Ishikawa (cell line): ENCODE measurements around the gene FAM186B.

Source experiments
- CEBPB ChIP-seq: IDR thresholded peaks from 2 replicates; pipeline ENCODE4 v1.6.1; 2012
- CREB1 ChIP-seq: IDR thresholded peaks from 2 replicates; pipeline ENCODE4 v1.6.1; 2012; ENCODE audit warnings: low read depth
- EGR1 ChIP-seq: IDR thresholded peaks from 2 replicates; pipeline ENCODE4 v1.6.1; 2012
- EP300 ChIP-seq: IDR thresholded peaks from 2 replicates; pipeline ENCODE4 v1.6.1; 2012; ENCODE audit warnings: borderline replicate concordance
- MAX ChIP-seq: IDR thresholded peaks from 2 replicates; pipeline ENCODE4 v1.6.1; 2012
- NFIC ChIP-seq: IDR thresholded peaks from 2 replicates; pipeline ENCODE4 v1.6.1; 2012
- RAD21 ChIP-seq: IDR thresholded peaks from 2 replicates; pipeline ENCODE4 v1.6.1; 2012; ENCODE audit warnings: low read depth
- REST ChIP-seq: IDR thresholded peaks from 2 replicates; pipeline ENCODE4 v1.6.1; 2012; ENCODE audit warnings: low read depth, mild to moderate bottlenecking
- TAF1 ChIP-seq: IDR thresholded peaks from 2 replicates; pipeline ENCODE4 v1.6.1; 2012; ENCODE audit warnings: low read depth, mild to moderate bottlenecking
- TCF12 ChIP-seq: IDR thresholded peaks from 2 replicates; pipeline ENCODE4 v1.6.1; 2012; ENCODE audit warnings: low read depth
- TEAD4 ChIP-seq: IDR thresholded peaks from 2 replicates; pipeline ENCODE4 v1.6.1; 2012
- USF1 ChIP-seq: IDR thresholded peaks from 2 replicates; pipeline ENCODE4 v1.6.1; 2012
- YY1 ChIP-seq: IDR thresholded peaks from 2 replicates; pipeline ENCODE4 v1.6.1; 2012; ENCODE audit warnings: low read depth
- ZBTB7A ChIP-seq: IDR thresholded peaks from 2 replicates; pipeline ENCODE4 v1.6.1; 2012; ENCODE audit warnings: low read depth

GRCh38 chr12:49552425-49552824, 53.0 kb downstream of the FAM186B start:
- TF ChIP-seq NFIC (no peak), RAD21 (no peak), CREB1 (no peak), ZBTB7A (no peak), EP300 (no peak), MAX (no peak), CEBPB (no peak), TCF12 (no peak), TAF1 (no peak), REST (no peak), TEAD4 (no peak), YY1 (no peak), USF1 (no peak), EGR1 (no peak)
